GM12872 (cell line): ENCODE measurements around the gene RUNX1.

Experiments
- CTCF ChIP-seq: IDR thresholded peaks from 3 replicates; pipeline ENCODE4 v1.5.1; 2011; ENCODE audit warnings: low read depth, mild to moderate bottlenecking, low read length, moderate library complexity; ENCODE audit not compliant: insufficient read depth

RUNX1 gene

GRCh38 chr21:34990842-34991241 lies 58.3 kb downstream of the RUNX1 start:
- no peak for TF ChIP-seq CTCF

DNA sequence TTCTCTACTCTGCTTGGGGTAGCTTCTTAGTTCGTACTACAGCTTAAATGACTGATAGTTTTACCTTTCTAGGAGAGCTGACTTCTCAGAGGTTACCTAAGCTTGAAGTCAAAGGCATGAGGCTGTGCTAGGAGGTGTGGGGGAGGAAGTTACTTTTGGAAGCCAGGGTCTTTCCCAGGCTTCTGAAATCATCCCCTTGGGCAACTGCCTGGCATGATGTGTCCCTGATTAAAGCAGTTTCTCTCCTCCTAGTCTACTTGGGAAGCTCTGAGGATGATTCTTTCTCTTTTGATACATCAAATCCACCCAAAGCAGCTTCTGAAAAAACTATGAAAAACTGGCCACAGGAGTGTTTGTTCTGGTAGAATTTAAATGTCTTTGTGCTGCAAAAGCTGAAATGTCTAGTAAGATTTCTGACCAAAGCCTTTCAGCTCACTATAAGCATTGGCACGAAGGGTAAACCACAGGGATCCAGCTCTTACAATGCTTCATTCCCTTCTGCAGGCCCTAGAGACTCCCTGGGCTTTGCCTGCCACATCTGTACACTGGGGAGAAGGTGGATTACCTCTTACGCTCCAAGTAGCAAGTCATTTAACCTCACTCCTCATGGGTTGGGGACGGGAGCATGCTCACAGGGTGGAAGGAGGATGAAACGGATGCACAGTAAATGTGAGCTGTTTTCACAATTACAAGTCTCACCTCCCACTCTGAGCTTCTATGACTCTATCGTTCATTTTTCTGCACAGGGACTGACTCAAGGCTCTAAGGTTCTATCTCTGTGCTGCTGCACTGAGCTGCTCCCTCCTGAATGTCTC lies 59.6 kb downstream of the RUNX1 start:
- TF ChIP-seq CTCF = no peak

DNA sequence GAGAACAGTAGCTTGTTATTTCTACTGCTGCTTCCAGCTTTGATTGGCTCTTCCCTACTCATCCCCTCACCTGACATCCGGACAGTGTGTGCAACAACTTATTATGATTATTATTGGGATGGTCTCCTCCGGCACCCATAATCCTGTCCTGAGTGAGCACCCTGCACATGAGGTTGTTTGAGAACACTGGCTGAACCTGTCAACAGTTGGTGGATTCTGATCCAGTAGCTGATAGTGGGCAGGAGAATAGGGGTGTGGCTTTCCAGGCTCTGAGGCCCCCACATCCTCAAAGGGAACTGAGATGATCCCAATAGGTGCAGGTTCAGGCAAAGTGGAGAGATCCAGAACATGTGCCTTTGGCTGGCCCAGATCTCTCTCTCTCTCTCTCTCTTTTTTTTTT lies 60.5 kb downstream of the RUNX1 start:
- TF ChIP-seq CTCF = no peak

- TF ChIP-seq CTCF = no peak
These were observed 61.0 kb downstream of the RUNX1 start for GRCh38 chr21:34988139-34988538.

DNA sequence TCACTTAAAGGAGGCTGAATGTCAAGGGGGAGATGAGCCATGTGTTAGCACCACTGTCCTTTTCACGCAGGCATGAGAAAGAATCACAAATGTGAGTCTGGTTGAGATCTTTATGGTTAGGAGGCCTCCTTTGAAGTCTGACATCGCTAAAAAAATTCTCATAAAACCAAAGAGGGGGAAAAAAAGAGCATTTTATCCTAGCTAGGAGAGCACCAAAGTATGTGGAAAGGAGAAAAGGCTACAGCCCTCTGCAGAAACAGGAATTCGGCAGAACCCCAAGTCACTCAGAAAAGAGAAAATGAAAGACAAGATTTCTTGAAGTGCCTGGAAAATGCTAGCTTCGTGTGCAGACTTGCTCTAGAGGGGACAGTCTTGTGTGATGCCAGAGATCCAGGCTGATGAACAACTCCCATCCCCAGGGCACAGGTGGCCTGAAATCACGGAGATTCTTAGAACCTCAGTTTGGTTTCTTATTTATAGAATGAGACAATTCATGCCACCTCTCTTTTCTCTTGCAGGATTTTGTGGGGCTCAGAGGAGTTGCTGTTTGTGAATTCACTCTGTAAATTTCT lies 61.5 kb downstream of the RUNX1 start:
- no peak for TF ChIP-seq CTCF

DNA sequence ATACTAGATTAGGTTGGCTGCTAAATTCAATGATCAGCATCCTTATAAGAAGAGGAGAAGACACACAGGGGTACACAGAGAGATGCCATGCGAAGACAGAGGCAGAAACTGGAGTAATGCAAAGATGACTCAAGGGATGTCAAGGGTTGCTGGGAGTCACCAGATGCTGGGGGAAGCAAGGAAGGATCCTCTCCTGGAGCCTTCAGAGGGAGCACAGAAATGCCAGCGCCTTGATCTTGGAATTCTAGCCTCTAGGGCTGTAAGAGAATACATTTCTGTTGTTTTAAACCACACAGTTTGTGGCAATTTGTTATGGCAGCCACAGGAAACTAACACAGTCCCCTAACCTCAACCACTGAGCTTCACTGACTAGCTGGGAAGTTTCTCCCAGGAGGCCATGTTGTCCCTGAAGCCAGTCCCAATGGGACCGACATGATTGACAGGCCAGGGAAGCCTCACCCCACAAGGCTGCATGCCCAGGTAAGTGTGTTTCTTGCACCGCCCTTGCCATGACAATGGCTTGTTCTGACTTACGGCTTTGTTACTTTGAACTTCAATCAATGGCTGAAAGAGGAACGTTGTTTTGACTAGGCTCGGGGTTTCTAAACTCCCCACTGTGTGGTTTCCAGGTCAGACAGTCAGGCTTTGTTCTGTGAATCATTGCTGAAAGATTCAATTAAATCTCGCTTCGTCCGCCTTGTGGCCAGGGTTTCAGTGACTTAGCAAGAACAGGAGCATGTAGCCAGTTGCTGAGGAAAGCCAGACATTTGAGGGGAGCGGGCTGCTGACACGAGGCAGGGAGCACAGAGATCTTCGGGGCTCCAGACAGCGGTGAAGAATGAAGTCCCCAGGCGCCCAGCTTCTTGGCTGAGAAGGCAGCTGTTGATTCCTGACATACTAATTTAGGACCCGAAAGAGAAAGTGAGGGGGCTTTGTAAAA lies 62.3 kb downstream of the RUNX1 start:
- TF ChIP-seq CTCF = no peak
